IPS DF 6.9 (cell line): ENCODE data around the gene CAMTA1.

Experiments
- DNase-seq: peaks from one replicate; pipeline ENCODE4 v3.0.0-alpha.2; 2013; ENCODE audit warnings: low read depth, low spot score
- H3K27ac ChIP-seq: one replicate; pipeline ENCODE4 v1.5.1; 2013; ENCODE audit warnings: low read length, control low read depth
- H3K27me3 ChIP-seq: 2 replicates; pipeline ENCODE4 v1.6.1; 2013; ENCODE audit warnings: mild to moderate bottlenecking, low read length; ENCODE audit not compliant: control insufficient read depth, insufficient read depth
- H3K36me3 ChIP-seq: 2 replicates; pipeline ENCODE4 v1.6.1; 2013; ENCODE audit warnings: low read length; ENCODE audit not compliant: control insufficient read depth, insufficient read depth
- H3K4me1 ChIP-seq: 2 replicates; pipeline ENCODE4 v1.6.1; 2013; ENCODE audit warnings: low read length; ENCODE audit not compliant: control insufficient read depth, insufficient read depth
- H3K4me3 ChIP-seq: 2 replicates; pipeline ENCODE4 v1.5.1; 2013; ENCODE audit warnings: mild to moderate bottlenecking, low read length
- H3K9me3 ChIP-seq: 2 replicates; pipeline ENCODE4 v1.6.1; 2013; ENCODE audit warnings: low read length, inconsistent platforms; ENCODE audit not compliant: control insufficient read depth, insufficient read depth
- WGBS: extraction: QIAGEN DNeasy Blood & Tissue Kit; methylation state at CpG from one replicate; pipeline ENCODE4 v1.1.7; 2013; ENCODE audit warnings: mixed read lengths, missing lambda C conversion rate; ENCODE audit not compliant: insufficient read length, insufficient coverage; 5-methylcytosine and 5-hydroxymethylcytosine counted together

The CAMTA1 gene

DNA sequence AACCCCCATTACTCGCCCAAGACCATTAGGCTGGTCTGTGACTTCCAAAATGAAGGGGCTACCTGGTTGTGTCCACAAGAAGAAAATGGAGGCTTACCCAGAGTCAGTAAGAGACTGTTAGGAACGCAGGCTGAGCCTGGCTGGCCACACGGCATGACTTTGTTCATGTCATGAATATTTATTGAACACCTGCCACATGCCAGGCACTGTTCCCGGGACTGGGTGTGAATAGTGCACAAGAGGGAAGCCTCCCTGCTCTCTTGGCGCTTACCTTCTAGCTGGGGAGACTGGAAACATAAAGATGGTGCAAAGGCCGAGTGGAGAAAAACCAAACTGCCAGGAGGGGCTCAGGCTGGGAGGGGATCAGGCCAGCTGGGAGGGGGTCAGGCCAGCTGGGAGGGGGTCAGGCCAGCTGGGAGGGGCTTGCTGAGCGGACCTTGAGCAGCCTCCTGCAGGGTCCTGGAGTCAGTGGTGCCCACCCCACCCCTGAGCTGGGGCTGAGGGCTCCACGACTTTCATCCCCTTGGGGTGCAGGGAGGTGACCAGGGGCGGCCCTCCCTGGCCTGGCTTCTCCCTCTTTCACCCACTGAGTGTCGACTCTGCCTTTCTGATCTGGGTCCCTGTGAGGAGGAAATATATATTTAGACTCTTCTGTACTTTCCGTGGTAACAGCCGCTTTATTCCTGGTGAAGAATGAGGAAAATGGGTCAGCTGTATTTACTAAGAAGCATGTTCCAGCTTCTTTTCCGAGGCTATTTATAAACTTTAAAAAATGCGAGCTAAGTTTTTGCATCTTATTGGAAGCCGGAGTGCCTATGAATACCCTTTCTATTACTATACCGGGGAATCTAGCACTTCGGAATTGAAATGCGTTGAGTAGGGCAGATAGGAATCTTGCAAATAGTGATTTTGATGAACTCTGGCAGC is 139.0 kb downstream of the CAMTA1 start:
- Histone ChIP-seq H3K27ac (no peak overlapping the region), H3K36me3 (no peaks in the 10 kb centered on the region), H3K9me3 (no peaks in the 10 kb centered on the region), H3K4me1 (no peaks in the 10 kb centered on the region), H3K4me3 (no peak overlapping the region), H3K27me3 (no peaks in the 10 kb centered on the region)
- WGBS, result no CpG with 5 or more reads among the region's 18 CpGs
- DNase-seq, result no peak

DNA sequence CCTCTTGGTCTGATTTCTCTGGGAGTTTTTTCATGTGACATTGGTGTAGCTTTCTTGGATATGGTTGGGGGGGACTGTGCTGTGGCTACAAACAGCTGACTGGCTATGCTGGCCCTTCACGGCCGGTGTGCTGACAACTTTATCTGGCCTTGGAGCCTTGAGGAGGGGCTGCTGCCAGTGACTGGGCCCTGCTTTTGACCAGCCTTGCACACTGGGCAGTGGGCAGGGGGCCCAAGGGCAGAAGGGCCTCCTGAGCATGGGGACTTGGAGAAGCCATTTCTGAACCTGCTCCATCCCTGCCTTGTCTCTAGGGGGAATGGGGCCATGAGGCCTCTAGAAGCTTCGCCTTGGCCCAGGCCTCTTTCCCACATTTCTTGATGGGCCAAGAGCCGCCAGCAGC is 139.6 kb downstream of the CAMTA1 start:
- Histone ChIP-seq H3K9me3 (no peaks in the 10 kb centered on the region), H3K27me3 (no peaks in the 10 kb centered on the region), H3K4me1 (no peaks in the 10 kb centered on the region), H3K4me3 (no peak overlapping the region), H3K27ac (no peak overlapping the region), H3K36me3 (no peaks in the 10 kb centered on the region)
- no CpG with 5 or more reads among the region's 4 CpGs for WGBS
- no peak for DNase-seq

DNA sequence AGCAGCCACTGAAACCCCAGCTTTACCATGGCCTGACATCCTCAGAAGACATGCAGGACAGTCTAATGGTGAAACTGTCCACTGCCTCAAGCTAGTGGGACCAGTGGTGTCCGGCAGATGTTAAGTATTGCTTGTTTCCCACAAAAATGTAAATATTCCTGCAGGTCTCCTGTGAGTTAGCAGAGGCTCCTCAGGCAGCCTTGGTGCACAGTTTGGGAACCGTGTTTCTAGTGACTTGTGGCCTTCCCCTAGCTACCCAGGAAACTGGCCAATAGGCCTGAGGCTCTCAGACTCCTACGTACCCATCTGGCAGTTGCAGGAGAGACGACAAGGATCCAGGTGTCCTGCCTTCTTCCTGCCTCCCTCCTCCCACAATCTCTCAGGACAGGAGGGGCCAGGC is 142.4 kb downstream of the CAMTA1 start:
- H3K36me3 ChIP-seq, result no peaks in the 10 kb centered on the region
- no peak overlapping the region for H3K4me3 ChIP-seq
- H3K9me3 ChIP-seq, result no peaks in the 10 kb centered on the region
- DNase-seq, result no peak
- no CpG with 5 or more reads among the region's 4 CpGs for WGBS
- no peaks in the 10 kb centered on the region for H3K4me1 ChIP-seq
- H3K27me3 ChIP-seq, result no peaks in the 10 kb centered on the region
- no peak overlapping the region for H3K27ac ChIP-seq

DNA sequence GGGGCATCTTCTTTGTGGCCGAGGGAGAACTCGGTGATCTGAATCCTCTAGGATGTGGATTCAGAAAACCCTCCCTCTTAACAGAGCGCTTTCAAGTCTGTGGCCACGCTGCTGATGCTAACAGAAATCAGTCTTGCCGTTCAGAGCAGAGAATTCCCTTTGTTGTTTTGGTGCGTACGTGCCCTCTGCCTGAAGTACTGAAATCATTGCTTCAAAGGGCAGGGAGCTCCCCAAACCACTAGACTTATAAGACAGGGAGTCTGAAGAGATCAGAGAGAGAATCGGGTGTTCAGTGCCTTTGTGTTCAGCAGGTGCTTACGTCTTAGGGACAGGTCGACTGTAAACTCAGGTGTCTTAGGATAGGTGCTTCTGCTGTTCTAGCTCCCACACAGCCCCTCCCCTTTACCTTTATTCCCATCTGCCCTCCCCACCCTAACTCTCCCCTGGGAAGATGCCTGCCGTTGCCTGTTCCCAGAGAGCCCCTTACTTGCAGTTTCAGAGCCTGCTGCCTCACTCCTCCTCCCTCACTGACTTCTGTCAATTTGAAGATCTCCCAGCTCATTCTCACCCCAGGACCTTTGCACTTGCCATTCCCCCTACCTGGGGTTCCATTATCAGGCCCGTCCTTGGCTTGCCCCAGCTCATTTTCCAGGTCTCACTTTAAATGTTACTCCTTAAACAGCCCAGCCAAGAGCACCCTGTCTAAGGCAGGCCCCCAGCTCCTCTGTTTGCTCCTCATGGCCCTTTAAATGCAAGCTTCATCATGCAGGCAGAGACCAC is 143.0 kb downstream of the CAMTA1 start:
- no peak overlapping the region for H3K4me3 ChIP-seq
- no CpG with 5 or more reads among the region's 12 CpGs for WGBS
- no peaks in the 10 kb centered on the region for H3K9me3 ChIP-seq
- DNase-seq, result no peak
- no peaks in the 10 kb centered on the region for H3K4me1 ChIP-seq
- H3K27ac ChIP-seq, result no peak overlapping the region
- H3K36me3 ChIP-seq, result no peaks in the 10 kb centered on the region
- no peaks in the 10 kb centered on the region for H3K27me3 ChIP-seq

DNA sequence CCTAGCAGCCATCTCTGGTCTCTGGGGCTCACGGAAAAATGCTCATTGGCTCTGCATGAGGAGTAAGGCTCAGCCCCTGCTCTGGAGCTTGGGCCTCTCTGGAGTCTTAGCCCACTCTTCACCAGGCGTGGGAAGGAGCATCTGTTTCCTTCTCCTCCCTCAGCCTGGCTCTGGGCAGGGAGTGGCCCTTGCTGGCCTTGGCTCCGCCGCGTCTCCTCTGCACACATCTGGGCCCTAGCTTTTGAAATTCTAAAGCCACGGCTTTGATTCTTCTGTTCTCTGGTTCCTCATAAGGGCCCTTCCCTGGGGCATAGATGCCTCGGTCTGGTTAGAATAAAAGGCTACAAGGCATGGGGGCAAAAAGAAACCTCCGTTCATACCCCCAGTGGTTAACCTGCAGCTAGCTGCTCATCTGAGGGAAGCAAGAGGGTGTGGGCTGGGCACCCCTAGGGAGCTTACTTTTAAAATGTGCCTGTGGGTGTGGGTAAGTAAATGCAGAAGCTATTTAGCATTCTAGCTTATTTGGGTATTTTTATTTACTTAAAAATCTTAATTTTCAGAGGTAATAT is 145.6 kb downstream of the CAMTA1 start:
- Histone ChIP-seq H3K36me3 (no peaks in the 10 kb centered on the region), H3K4me1 (no peaks in the 10 kb centered on the region), H3K27me3 (no peaks in the 10 kb centered on the region), H3K9me3 (no peaks in the 10 kb centered on the region), H3K27ac (no peak overlapping the region), H3K4me3 (no peak overlapping the region)
- no CpG with 5 or more reads among the region's 8 CpGs for WGBS
- DNase-seq, result no peak

DNA sequence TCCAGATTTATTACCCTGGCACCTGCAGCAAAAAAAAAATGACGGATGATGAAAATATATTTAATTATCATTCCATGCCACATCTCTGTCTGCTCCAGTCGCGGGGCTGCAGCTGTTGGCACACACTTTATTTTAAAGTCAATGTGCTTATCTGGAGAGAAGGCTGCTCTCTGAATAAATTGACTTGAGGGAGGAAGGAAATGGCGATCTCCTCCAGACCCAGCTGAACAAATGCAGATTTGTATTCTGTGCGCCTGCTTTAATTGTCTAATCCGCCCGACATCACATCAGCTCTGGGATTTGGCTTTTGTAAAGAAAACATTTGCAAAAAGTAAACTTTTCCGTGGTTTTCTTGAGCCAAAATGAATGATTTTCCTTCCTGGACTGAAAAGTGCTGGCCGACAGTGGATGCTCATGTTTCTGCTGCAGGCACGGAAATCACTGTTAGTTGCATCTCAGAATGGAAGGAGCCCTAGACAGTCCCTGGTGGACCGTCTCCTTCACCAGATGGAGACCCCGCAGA is 150.2 kb downstream of the CAMTA1 start:
- no peaks in the 10 kb centered on the region for H3K27me3 ChIP-seq
- DNase-seq, result no peak

DNA sequence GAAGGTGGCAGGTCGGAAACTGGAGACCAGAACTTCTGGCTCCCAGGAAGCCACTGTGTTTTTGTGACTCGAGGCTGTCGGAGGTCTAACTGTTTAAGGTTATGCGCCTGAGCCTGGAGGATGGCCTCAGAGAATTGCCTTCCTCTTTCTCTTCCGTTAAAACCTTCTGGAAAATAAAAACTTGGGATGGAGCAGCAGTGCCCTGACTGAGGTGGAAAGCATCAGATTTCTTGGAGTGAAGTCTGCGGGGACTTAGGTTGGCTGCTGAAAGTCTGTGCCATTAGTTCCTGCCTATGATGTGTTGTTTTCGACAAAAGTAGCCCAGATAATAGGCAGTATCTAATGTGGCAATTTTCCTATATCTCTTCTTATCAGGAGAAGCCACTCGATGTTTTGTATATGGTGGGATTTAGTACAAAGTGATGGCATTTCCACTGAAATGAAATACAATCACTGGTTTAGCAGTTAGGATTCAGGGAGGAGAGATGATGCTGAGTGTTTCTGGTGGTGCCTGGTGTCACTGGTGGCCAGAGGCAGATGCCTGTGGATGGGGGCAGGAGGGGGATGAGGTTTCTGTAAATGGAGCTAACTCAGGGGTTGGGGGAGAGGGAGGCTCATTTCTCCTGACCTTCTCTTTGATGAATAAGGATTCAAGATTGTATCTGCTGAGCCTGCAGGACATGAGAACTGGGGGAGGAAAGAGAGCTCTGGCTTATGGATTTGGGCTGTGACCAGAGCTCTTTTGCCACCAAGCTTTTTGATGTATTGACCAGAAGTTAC is 150.8 kb downstream of the CAMTA1 start:
- H3K9me3 ChIP-seq, result no peaks in the 10 kb centered on the region
- no peaks in the 10 kb centered on the region for H3K27me3 ChIP-seq
- no peaks in the 10 kb centered on the region for H3K4me1 ChIP-seq
- DNase-seq, result no peak
- no peak overlapping the region for H3K27ac ChIP-seq
- H3K4me3 ChIP-seq, result no peak overlapping the region
- WGBS, result no CpG with 5 or more reads among the region's 8 CpGs
- H3K36me3 ChIP-seq, result no peaks in the 10 kb centered on the region

More for the DNA sequence above, 150.2 kb downstream of the CAMTA1 start:
- Histone ChIP-seq H3K36me3 (no peaks in the 10 kb centered on the region), H3K27ac (no peak overlapping the region), H3K4me1 (no peaks in the 10 kb centered on the region), H3K4me3 (no peak overlapping the region), H3K9me3 (no peaks in the 10 kb centered on the region)
- no CpG with 5 or more reads among the region's 12 CpGs for WGBS

DNA sequence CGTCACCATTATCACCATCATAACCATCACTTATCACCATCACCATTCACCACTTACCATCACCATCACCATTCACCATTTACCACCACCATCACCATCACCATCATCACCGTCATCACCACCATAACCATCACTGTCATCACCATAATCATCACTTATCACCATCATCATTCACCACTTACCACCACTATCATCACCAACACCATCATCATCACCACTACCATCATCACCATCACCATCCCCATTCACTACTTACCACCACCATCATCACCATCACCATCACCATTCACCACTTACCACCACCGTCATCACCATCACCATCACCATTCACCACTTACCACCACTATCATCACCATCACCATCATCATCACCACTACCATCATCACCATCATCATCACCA is 151.8 kb downstream of the CAMTA1 start:
- no peaks in the 10 kb centered on the region for H3K27me3 ChIP-seq
- H3K36me3 ChIP-seq, result no peaks in the 10 kb centered on the region
- 100% methylated on average over 3 of the region's 3 CpGs for WGBS
- H3K9me3 ChIP-seq, result no peaks in the 10 kb centered on the region
- no peak overlapping the region for H3K27ac ChIP-seq
- no peaks in the 10 kb centered on the region for H3K4me1 ChIP-seq
- no peak for DNase-seq
- H3K4me3 ChIP-seq, result no peak overlapping the region

DNA sequence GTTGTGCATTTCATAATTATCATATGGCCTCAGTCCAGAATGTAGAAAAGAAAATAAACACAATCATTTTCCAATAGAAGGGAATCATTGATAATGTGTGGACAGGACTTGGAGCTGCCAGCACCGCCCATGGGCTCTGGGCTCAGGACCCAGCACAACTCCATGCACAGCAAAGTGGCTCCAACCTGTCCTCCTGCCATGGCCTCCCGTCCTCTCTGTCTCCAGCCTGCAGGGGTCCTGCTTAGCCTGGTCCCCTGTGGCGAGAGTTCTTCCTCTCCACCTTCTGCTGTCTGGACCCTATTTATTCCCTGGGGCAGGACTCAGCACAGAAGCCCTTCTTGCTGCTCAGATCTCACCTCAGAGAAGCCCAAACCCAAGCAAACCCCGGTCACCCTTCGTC is 154.1 kb downstream of the CAMTA1 start:
- DNase-seq, result no peak
- no peak overlapping the region for H3K27ac ChIP-seq
- no peaks in the 10 kb centered on the region for H3K4me1 ChIP-seq
- no CpG with 5 or more reads among the region's 5 CpGs for WGBS
- no peak overlapping the region; the same call in 1 of the 2 replicates for H3K4me3 ChIP-seq
- no peaks in the 10 kb centered on the region for H3K36me3 ChIP-seq
- H3K27me3 ChIP-seq, result no peaks in the 10 kb centered on the region
- no peaks in the 10 kb centered on the region for H3K9me3 ChIP-seq

DNA sequence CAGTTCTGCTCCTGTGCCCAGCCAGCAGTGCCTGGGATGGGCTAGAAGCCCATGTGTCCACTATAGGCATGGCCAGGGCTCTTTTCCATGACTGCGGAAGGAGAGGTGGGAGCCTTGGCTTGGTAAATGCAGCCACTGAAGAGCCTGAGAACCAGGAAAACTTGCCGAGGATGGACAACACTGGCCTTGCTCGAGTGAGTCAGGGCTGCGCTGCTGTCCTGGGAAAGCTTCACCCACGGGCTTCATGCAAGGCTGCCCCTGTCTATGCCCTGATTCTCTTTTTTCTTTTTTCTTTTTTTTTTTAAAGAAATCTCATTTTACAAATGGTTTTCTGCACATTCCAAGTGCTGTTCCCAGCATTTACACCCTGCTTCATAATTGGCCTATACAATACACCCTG is 156.5 kb downstream of the CAMTA1 start:
- WGBS, result no CpG with 5 or more reads among the region's 5 CpGs

More for the DNA sequence above, 156.5 kb downstream of the CAMTA1 start:
- DNase-seq, result no peak
- no peaks in the 10 kb centered on the region for H3K36me3 ChIP-seq
- no peaks in the 10 kb centered on the region for H3K4me1 ChIP-seq
- no peak overlapping the region for H3K4me3 ChIP-seq
- no peak overlapping the region for H3K27ac ChIP-seq
- H3K27me3 ChIP-seq, result no peaks in the 10 kb centered on the region
- no peaks in the 10 kb centered on the region for H3K9me3 ChIP-seq
